ENCODE results near the gene PTX3.

Gene PTX3

GRCh38 chr3:157418104-157418503, 18.5 kb upstream of the PTX3 start:
- H3K4me2 ChIP-seq (ENCODE audit: low read length): no peak overlapping the region
- H3K4me3 ChIP-seq (ENCODE audit: low read depth, low read length, poor library complexity, severe bottlenecking): no peak overlapping the region
- H3K27ac ChIP-seq (ENCODE audit: low read depth, low read length, poor library complexity, severe bottlenecking): no peak overlapping the region

GRCh38 chr3:157420606-157421130, 16.0 kb upstream of the PTX3 start:
- Histone ChIP-seq H3K9me2 (ENCODE audit: low read depth, low read length) (no peaks in the 10 kb centered on the region), H3K4me2 (ENCODE audit: low read length) (no peak overlapping the region), H3K79me2 (ENCODE audit: insufficient read depth, low read length) (no peaks in the 10 kb centered on the region), H4K20me1 (ENCODE audit: insufficient read depth, low read length) (no peaks in the 10 kb centered on the region), H3K36me3 (ENCODE audit: insufficient read depth, low read length) (no peaks in the 10 kb centered on the region), H3F3A (ENCODE audit: insufficient read depth, low read length) (no peaks in the 10 kb centered on the region), H3K4me3 (ENCODE audit: low read depth, low read length, poor library complexity, severe bottlenecking) (no peak overlapping the region), H3K9ac (ENCODE audit: low read length) (no peak overlapping the region), H3K9me3 (ENCODE audit: low read length) (no peaks in the 10 kb centered on the region), H2AFZ (ENCODE audit: low read length) (no peak overlapping the region), H3K27me3 (ENCODE audit: insufficient read depth, low read length) (no peaks in the 10 kb centered on the region), H3K4me1 (ENCODE audit: insufficient read depth, low read length, severe bottlenecking) (no peaks in the 10 kb centered on the region), H3K27ac (ENCODE audit: low read depth, low read length, poor library complexity, severe bottlenecking) (no peak overlapping the region)
- TF ChIP-seq EZH2 (IDR thresholded peaks at IDR 0.05; ENCODE audit: borderline replicate concordance, low read length) (no peak), CTCF (IDR thresholded peaks at IDR 0.05; ENCODE audit: low read length) (no peak)

More at GRCh38 chr3:157418104-157418503, 18.5 kb upstream of the PTX3 start:
- no peaks in the 10 kb centered on the region for H3K9me3 ChIP-seq (ENCODE audit: low read length)
- H4K20me1 ChIP-seq (ENCODE audit: insufficient read depth, low read length): no peaks in the 10 kb centered on the region
- H3K9me2 ChIP-seq (ENCODE audit: low read depth, low read length): no peaks in the 10 kb centered on the region
- no peak overlapping the region for H2AFZ ChIP-seq (ENCODE audit: low read length)
- H3K9ac ChIP-seq (ENCODE audit: low read length): no peak overlapping the region
- TF ChIP-seq CTCF (IDR thresholded peaks at IDR 0.05; ENCODE audit: low read length) (no peak), EZH2 (IDR thresholded peaks at IDR 0.05; ENCODE audit: borderline replicate concordance, low read length) (no peak)
- H3K36me3 ChIP-seq (ENCODE audit: insufficient read depth, low read length): no peaks in the 10 kb centered on the region
- H3K27me3 ChIP-seq (ENCODE audit: insufficient read depth, low read length): no peaks in the 10 kb centered on the region
- no peaks in the 10 kb centered on the region for H3K79me2 ChIP-seq (ENCODE audit: insufficient read depth, low read length)
- H3F3A ChIP-seq (ENCODE audit: insufficient read depth, low read length): no peaks in the 10 kb centered on the region
- H3K4me1 ChIP-seq (ENCODE audit: insufficient read depth, low read length, severe bottlenecking): no peaks in the 10 kb centered on the region

DNA sequence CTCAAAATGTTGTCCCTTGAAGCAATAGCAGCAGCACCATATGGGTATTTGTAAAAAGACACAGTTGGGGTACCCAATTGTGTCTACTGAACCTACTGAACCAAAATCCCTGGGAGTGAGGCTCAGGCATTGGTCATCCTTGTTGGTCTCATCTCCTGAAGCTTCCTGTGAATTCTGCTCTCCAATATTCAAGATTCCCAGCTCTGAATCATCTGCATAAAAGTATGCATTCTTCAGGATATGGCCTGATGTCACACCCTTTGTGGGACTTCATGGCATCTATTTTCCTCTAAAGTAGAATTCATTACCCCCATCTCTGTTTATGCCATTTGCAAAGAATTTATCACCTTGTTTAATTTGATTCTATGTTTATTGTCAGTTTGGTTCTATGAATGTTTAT, 13.3 kb upstream of the PTX3 start:
- no peaks in the 10 kb centered on the region for H3K9me2 ChIP-seq (ENCODE audit: low read depth, low read length)
- no peak overlapping the region for H3K4me3 ChIP-seq (ENCODE audit: low read depth, low read length, poor library complexity, severe bottlenecking)
- H3K27ac ChIP-seq (ENCODE audit: low read depth, low read length, poor library complexity, severe bottlenecking): no peak overlapping the region
- no peak overlapping the region for H2AFZ ChIP-seq (ENCODE audit: low read length)
- no peaks in the 10 kb centered on the region for H3F3A ChIP-seq (ENCODE audit: insufficient read depth, low read length)
- TF ChIP-seq CTCF (IDR thresholded peaks at IDR 0.05; ENCODE audit: low read length) (no peak), EZH2 (IDR thresholded peaks at IDR 0.05; ENCODE audit: borderline replicate concordance, low read length) (no peak)
- H3K4me2 ChIP-seq (ENCODE audit: low read length): no peak overlapping the region
- no peaks in the 10 kb centered on the region for H3K27me3 ChIP-seq (ENCODE audit: insufficient read depth, low read length)
- H3K9ac ChIP-seq (ENCODE audit: low read length): no peak overlapping the region
- no peaks in the 10 kb centered on the region for H3K9me3 ChIP-seq (ENCODE audit: low read length)
- no peaks in the 10 kb centered on the region for H3K4me1 ChIP-seq (ENCODE audit: insufficient read depth, low read length, severe bottlenecking)
- no peaks in the 10 kb centered on the region for H4K20me1 ChIP-seq (ENCODE audit: insufficient read depth, low read length)
- H3K36me3 ChIP-seq (ENCODE audit: insufficient read depth, low read length): no peaks in the 10 kb centered on the region
- no peaks in the 10 kb centered on the region for H3K79me2 ChIP-seq (ENCODE audit: insufficient read depth, low read length)

Data from OCI-LY1 (cell line).